HepG2 (cell line): ENCODE results near the gene AK3. TPM values are rescaled to one million over a fixed set of nuclear protein-coding genes. Genes with fewer than 3 reads are reported as not detected.
A peak's percentile ranks its signal among the peaks of the same experiment; 100 is the strongest.

ENCODE experiments used
- ATF7-NPFF ChIP-seq: sonication (generic); formaldehyde crosslinking; IDR thresholded peaks from 2 replicates; pipeline ENCODE4 v1.8.1; 2023; ENCODE audit warnings: mild to moderate bottlenecking, low read depth, missing genetic modification reagents, moderate library complexity
- FOXA1 ChIP-seq, 2 experiments: fragments of 450-650 bp in 1 of 2; sonication (generic) in 1 of 2; formaldehyde crosslinking in 1 of 2; IDR thresholded peaks; 2 replicates each; pipeline versions ENCODE4 v1.4.0 to v1.6.1; 2016 to 2020; ENCODE audit warnings: missing genetic modification reagents in 1 of 2
- FOXJ3 ChIP-seq: sonication (generic); formaldehyde crosslinking; IDR thresholded peaks from 2 replicates; pipeline ENCODE4 v1.4.0; 2020; ENCODE audit warnings: missing genetic modification reagents, mild to moderate bottlenecking, borderline replicate concordance
- HNF4G ChIP-seq, 2 experiments: sonication (generic) in 1 of 2; formaldehyde crosslinking in 1 of 2; IDR thresholded peaks; 2 replicates each; pipeline versions ENCODE4 v1.4.0 to v1.6.1; 2011 to 2020; ENCODE audit warnings: borderline replicate concordance in 2 of 2, low read depth in 2 of 2, mild to moderate bottlenecking in 2 of 2, low read length in 1 of 2, missing genetic modification reagents in 1 of 2, moderate library complexity in 1 of 2
- ISL2 ChIP-seq: sonication (generic); formaldehyde crosslinking; IDR thresholded peaks from 2 replicates; pipeline ENCODE4 v1.5.0; 2020; ENCODE audit warnings: missing genetic modification reagents
- LCORL ChIP-seq, 2 experiments: fragments of 450-650 bp in 1 of 2; sonication (generic) in 1 of 2; formaldehyde crosslinking in 1 of 2; IDR thresholded peaks; 2 replicates each; pipeline versions ENCODE4 v1.5.0 to v1.6.1; 2017 to 2020; ENCODE audit warnings: antibody characterized with exemption in 1 of 2, missing genetic modification reagents in 1 of 2
- NCOA2 ChIP-seq: sonication (generic); formaldehyde crosslinking; IDR thresholded peaks from 2 replicates; pipeline ENCODE4 v1.8.0; 2022; ENCODE audit warnings: inconsistent platforms
- NFIC ChIP-seq: IDR thresholded peaks from 2 replicates; pipeline ENCODE4 v1.6.1; 2012; ENCODE audit warnings: mild to moderate bottlenecking, low read length, inconsistent platforms
- POLR2A ChIP-seq, 2 experiments: IDR thresholded peaks; 2 replicates each; pipeline ENCODE4 v1.6.1; 2011; ENCODE audit warnings: low read depth in 2 of 2, low read length in 2 of 2, mild to moderate bottlenecking in 1 of 2, moderate library complexity in 1 of 2; ENCODE audit not compliant: insufficient read depth in 1 of 2
- RARA ChIP-seq: IDR thresholded peaks from 2 replicates; pipeline ENCODE4 v1.6.1; 2016; ENCODE audit warnings: missing genetic modification reagents, missing compliant biosample characterization
- SAP130 ChIP-seq: IDR thresholded peaks from 2 replicates; pipeline ENCODE4 v1.6.1; 2016; ENCODE audit warnings: low read depth
- SNAI1 ChIP-seq: sonication (generic); formaldehyde crosslinking; IDR thresholded peaks from 2 replicates; pipeline ENCODE4 v1.5.0; 2020; ENCODE audit warnings: mild to moderate bottlenecking, missing genetic modification reagents, borderline replicate concordance
- ZKSCAN5 ChIP-seq: sonication (generic); formaldehyde crosslinking; IDR thresholded peaks from 2 replicates; pipeline ENCODE4 v1.5.1; 2020; ENCODE audit warnings: mild to moderate bottlenecking, missing genetic modification reagents
- ZNF501 ChIP-seq: sonication (generic); formaldehyde crosslinking; IDR thresholded peaks from 2 replicates; pipeline ENCODE4 v1.5.1; 2020; ENCODE audit warnings: mild to moderate bottlenecking, moderate library complexity, missing genetic modification reagents
- ZNF547 ChIP-seq: sonication (generic); formaldehyde crosslinking; IDR thresholded peaks from 2 replicates; pipeline ENCODE4 v1.5.1; 2020; ENCODE audit warnings: mild to moderate bottlenecking, missing genetic modification reagents
- polyA plus RNA-seq, 8 experiments: library from polyadenylated mRNA; depleted of rRNA in 3 of 8; stranded (reverse) in 7 of 8; unstranded in 1 of 8; fragments of >200 nt; fragmentation: Illumina TruSeq in 4 of 8; extraction: Trizol in 4 of 8; gene quantifications; 2 replicates each; pipeline versions ENCODE4 v1.2.1 to v1.2.3, GENCODE V29; 2011 to 2016; ENCODE audit warnings: low read depth in 4 of 8, missing spikeins in 1 of 8, mixed read lengths in 1 of 8; ENCODE audit not compliant: insufficient read depth in 1 of 8
- total RNA-seq, 5 experiments: library from RNA; depleted of rRNA; stranded (reverse); fragments of >200 nt; fragmentation: Illumina TruSeq; extraction: Trizol; gene quantifications; 2 replicates each; pipeline ENCODE4 v1.2.3, GENCODE V29; 2016; ENCODE audit warnings: low read depth in 1 of 5
- TF ChIP-seq, protein P1 (sequence below): sonication (generic); formaldehyde crosslinking; IDR thresholded peaks from 2 replicates; pipeline ENCODE4 v1.5.1; 2020; ENCODE audit warnings: mild to moderate bottlenecking, missing genetic modification reagents, moderate library complexity
- TF ChIP-seq, protein P2 (sequence below): sonication (generic); formaldehyde crosslinking; IDR thresholded peaks from 2 replicates; pipeline ENCODE4 v1.4.0; 2020; ENCODE audit warnings: missing genetic modification reagents
- TF ChIP-seq, protein P3 (sequence below): sonication (generic); formaldehyde crosslinking; IDR thresholded peaks from 2 replicates; pipeline ENCODE4 v1.8.1; 2023; ENCODE audit warnings: mild to moderate bottlenecking, missing genetic modification reagents
- TF ChIP-seq, protein P4 (sequence below): sonication (generic); formaldehyde crosslinking; IDR thresholded peaks from 2 replicates; pipeline ENCODE4 v1.5.1; 2020; ENCODE audit warnings: missing genetic modification reagents, mild to moderate bottlenecking, borderline replicate concordance

Gene AK3
- total and polyA plus RNA-seq, 2 of the 13 experiments (the other 11 are each of a cell fraction or from before 2014, with no cell fraction given): 76.8 to 109 TPM

DNA sequence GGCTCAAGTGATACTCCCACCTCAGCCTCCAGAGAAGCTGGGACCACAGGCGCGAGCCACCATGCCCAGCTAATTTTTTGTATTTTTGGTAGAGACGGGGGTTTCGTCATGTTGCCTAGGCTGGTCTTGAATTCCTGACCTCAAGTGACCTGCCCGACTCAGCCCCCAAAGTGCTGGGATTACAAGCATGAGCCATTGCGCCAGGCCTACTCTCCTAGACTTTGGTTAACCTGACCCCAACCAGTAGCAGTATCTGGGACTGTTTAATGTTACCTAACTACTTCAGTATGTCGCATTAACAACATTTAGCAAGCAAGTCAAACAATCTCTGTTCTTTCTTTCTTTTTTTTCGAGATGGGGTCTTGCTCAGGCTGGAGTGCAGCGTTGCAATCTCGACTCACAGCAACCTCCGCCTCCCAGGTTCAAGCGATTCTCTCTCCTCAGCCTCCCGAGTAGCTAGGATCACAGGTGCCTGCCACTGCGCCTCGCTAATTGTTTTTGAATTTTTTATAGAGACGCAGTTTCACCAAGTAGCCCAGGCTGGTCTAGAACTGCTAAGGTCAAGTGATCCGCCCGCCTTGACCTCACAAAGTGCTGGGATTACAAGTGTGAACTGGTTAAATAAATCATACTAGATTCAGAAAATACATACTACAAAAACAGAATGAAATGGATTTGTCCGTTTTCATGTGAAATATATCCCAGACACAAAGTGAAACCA is 2.0 kb downstream of the AK3 start (continued):
- TF ChIP-seq, protein P1, sequence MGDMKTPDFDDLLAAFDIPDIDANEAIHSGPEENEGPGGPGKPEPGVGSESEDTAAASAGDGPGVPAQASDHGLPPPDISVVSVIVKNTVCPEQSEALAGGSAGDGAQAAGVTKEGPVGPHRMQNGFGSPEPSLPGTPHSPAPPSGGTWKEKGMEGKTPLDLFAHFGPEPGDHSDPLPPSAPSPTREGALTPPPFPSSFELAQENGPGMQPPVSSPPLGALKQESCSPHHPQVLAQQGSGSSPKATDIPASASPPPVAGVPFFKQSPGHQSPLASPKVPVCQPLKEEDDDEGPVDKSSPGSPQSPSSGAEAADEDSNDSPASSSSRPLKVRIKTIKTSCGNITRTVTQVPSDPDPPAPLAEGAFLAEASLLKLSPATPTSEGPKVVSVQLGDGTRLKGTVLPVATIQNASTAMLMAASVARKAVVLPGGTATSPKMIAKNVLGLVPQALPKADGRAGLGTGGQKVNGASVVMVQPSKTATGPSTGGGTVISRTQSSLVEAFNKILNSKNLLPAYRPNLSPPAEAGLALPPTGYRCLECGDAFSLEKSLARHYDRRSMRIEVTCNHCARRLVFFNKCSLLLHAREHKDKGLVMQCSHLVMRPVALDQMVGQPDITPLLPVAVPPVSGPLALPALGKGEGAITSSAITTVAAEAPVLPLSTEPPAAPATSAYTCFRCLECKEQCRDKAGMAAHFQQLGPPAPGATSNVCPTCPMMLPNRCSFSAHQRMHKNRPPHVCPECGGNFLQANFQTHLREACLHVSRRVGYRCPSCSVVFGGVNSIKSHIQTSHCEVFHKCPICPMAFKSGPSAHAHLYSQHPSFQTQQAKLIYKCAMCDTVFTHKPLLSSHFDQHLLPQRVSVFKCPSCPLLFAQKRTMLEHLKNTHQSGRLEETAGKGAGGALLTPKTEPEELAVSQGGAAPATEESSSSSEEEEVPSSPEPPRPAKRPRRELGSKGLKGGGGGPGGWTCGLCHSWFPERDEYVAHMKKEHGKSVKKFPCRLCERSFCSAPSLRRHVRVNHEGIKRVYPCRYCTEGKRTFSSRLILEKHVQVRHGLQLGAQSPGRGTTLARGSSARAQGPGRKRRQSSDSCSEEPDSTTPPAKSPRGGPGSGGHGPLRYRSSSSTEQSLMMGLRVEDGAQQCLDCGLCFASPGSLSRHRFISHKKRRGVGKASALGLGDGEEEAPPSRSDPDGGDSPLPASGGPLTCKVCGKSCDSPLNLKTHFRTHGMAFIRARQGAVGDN: 0 out of 2 replicates have a peak, but pooled peaks have one; percentile 15
- TF ChIP-seq, protein P2, sequence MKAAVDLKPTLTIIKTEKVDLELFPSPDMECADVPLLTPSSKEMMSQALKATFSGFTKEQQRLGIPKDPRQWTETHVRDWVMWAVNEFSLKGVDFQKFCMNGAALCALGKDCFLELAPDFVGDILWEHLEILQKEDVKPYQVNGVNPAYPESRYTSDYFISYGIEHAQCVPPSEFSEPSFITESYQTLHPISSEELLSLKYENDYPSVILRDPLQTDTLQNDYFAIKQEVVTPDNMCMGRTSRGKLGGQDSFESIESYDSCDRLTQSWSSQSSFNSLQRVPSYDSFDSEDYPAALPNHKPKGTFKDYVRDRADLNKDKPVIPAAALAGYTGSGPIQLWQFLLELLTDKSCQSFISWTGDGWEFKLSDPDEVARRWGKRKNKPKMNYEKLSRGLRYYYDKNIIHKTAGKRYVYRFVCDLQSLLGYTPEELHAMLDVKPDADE (CRISPR knock-in tag): no peak
- TF ChIP-seq ISL2 (CRISPR knock-in tag): no peak
- TF ChIP-seq ZKSCAN5 (CRISPR knock-in tag): no peak
- TF ChIP-seq, protein P3, sequence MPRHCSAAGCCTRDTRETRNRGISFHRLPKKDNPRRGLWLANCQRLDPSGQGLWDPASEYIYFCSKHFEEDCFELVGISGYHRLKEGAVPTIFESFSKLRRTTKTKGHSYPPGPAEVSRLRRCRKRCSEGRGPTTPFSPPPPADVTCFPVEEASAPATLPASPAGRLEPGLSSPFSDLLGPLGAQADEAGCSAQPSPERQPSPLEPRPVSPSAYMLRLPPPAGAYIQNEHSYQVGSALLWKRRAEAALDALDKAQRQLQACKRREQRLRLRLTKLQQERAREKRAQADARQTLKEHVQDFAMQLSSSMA (CRISPR knock-in tag): 0 out of 2 replicates have a peak, but pooled peaks have one; percentile 28
- TF ChIP-seq ZNF501 (CRISPR knock-in tag): peak; percentile 62; the same call in 1 of the 2 replicates
- peak; percentile 15; the same call in 1 of the 2 replicates for TF ChIP-seq HNF4G (IDR thresholded peaks at IDR 0.05; ENCODE audit: borderline replicate concordance, low read depth, low read length)
- no peak for TF ChIP-seq HNF4G (CRISPR knock-in tag; IDR thresholded peaks at IDR 0.05; ENCODE audit: borderline replicate concordance, low read depth)
- peak; percentile 54; the same call in 1 of the 2 replicates for TF ChIP-seq RARA (CRISPR knock-in tag)
- 0 out of 2 replicates have a peak, but pooled peaks have one; percentile 11 for TF ChIP-seq FOXJ3 (CRISPR knock-in tag)
- TF ChIP-seq ATF7-NPFF: no peak
- TF ChIP-seq SAP130: peak; percentile 21; the same call in 1 of the 2 replicates
- TF ChIP-seq FOXA1 (IDR thresholded peaks at IDR 0.05): no peak
- TF ChIP-seq FOXA1 (CRISPR knock-in tag; IDR thresholded peaks at IDR 0.05): peak; percentile 22; the same call in 1 of the 2 replicates
- TF ChIP-seq NFIC: no peak
- TF ChIP-seq ZNF547 (CRISPR knock-in tag): no peak
- TF ChIP-seq SNAI1 (CRISPR knock-in tag): no peak
- TF ChIP-seq, protein P4, sequence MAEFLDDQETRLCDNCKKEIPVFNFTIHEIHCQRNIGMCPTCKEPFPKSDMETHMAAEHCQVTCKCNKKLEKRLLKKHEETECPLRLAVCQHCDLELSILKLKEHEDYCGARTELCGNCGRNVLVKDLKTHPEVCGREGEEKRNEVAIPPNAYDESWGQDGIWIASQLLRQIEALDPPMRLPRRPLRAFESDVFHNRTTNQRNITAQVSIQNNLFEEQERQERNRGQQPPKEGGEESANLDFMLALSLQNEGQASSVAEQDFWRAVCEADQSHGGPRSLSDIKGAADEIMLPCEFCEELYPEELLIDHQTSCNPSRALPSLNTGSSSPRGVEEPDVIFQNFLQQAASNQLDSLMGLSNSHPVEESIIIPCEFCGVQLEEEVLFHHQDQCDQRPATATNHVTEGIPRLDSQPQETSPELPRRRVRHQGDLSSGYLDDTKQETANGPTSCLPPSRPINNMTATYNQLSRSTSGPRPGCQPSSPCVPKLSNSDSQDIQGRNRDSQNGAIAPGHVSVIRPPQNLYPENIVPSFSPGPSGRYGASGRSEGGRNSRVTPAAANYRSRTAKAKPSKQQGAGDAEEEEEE (CRISPR knock-in tag): no peak
- peak in 1 of 2 experiments; percentile 52; a peak in 2 of 4 replicates for TF ChIP-seq POLR2A (IDR thresholded peaks at IDR 0.05; ENCODE audit: insufficient read depth in 1 of 2, low read depth in 2 of 2, low read length in 2 of 2)
- 0 out of 2 replicates have a peak, but pooled peaks have one; percentile 29 for TF ChIP-seq NCOA2
- TF ChIP-seq LCORL (IDR thresholded peaks at IDR 0.05): no peak
- 0 out of 2 replicates have a peak, but pooled peaks have one; percentile 48 for TF ChIP-seq LCORL (CRISPR knock-in tag; IDR thresholded peaks at IDR 0.05)
